Measurements from ENCODE around the gene PHLPP1.

PHLPP1 gene

DNA sequence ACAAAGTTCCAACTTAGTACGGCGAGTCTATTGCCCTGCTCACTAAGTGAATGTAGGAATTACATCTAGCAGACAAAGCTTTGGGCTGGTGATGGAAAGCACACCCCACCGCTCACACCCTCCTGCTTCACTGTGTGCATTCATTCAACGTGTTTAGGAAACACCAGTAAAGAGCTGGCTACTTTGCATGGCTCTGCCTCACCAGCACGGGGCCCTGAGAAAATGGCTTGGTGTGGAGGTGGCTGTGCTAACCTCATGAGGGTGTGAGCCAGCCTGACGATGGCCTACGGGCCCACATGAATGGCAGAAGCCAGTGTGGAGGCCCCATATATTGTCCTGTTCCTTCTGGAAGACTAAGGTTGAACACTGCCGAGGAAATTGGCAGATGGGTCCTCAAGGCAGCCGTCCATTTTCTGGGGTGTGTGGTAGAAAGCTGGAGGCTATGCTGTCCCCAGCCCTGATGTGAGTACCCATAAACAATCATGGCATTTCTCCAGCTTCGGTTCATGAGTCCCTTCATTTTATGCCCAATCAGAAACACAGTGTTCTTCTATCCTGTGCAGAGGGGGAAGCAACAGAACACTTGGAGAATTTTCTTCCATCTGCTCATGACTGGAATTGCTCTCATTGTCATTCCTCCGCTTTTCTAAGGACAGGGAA lies 269.4 kb downstream of the PHLPP1 start:
- no peak overlapping the region for H3K4me3 ChIP-seq (ENCODE audit: low read length)
- DNase-seq (ENCODE audit: low read depth, low spot score) = no peak

DNA sequence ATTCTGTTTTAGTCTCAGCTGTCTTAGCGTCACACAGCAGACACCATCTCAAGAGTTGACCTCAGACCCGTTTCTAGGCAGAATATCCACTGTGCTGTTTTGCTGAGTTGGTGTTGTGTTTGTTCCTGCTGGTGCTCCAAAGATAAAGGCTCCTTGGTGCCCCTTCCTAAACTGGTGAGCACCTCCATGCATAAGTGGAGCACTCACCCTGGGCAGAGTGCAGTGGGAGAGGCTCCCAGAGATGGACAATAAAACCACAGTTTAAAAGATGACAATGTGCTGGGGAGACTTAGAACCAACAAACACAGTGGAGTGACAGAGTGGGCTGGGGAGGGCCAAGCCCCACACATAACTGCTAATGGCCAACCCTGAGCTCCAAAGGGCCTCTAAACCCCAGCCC lies 271.1 kb downstream of the PHLPP1 start:
- no peak overlapping the region for H3K4me3 ChIP-seq (ENCODE audit: low read length)
- no peak for DNase-seq (ENCODE audit: low read depth, low spot score)

DNA sequence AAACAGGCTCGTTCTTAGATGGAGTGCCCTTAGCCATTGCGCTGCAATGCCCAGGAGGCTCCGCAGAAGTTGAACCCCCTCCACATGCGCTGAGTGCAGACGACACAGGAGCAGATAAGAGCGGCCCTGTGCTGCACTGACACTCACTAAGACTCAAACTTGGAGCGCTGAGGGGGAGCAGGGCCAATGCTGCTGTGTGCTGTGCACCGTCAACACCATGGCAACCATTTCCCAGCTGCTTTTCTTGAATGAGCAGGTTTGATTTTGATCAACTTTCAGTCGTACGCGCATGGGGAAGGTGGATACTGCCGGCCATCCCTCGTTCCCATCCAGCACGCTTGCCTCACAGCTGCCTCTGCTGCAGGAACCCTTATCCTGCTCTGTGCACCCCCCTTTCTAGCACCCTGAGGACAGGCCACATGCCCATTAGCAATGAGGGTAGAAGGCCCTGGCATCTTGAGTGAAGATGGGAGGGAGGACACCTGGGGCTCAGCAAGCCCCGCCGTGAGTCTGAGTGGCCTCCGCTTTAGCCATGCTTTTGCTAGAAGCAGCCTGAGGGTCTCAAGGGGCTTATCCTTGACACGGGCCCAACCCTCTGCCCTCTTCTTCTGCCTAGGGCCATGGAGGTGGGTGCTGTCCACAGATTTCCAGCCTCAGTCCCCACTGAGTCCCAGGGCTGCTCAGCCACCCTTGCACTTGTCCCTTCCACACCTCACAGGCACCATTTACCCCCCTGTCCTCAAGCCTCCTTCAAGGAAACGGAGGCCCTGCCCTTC lies 271.9 kb downstream of the PHLPP1 start:
- no peak for DNase-seq (ENCODE audit: low read depth, low spot score)
- H3K4me3 ChIP-seq (ENCODE audit: low read length) = no peak overlapping the region

DNA sequence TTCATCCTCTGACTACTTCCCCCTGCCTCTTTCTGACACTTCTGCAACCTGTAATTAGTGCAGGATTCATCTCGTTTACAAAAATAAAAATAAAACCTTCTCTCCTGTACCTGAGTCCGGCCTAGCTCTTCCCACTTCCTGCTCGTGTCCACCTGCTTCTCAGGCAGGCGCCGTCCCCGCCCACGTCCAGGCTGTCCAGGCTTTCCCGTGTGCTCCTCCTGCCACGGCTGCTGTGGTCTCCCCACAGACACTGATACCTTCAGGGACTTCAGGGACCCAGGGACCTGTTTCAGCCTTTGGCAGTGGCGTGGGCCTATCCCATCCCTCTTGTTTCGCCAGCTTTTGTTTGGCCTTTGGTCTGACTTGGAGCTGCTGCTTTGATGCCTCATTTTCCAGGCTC lies 272.5 kb downstream of the PHLPP1 start:
- no peak for DNase-seq (ENCODE audit: low read depth, low spot score)
- H3K4me3 ChIP-seq (ENCODE audit: low read length) = no peak overlapping the region

DNA sequence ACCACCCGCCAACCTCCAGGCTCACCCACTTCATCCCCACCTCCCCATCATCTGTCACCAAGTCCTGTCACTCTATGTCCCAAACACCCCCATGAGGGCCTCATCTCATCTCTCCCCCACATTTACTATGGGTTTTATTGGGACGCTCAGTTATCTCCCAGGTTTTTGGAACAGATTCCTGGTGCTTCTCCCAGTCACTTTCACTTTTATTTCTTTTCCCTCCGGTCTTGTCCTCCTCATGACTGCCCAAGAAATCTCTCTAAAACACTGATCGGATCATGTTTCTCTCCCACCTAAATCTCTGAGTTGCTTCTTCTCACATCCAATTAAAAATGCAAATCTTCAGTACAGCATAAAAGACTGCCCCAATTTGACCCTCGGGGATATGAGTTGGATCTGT lies 273.1 kb downstream of the PHLPP1 start:
- H3K4me3 ChIP-seq (ENCODE audit: low read length) = no peak overlapping the region
- DNase-seq (ENCODE audit: low read depth, low spot score) = no peak

DNA sequence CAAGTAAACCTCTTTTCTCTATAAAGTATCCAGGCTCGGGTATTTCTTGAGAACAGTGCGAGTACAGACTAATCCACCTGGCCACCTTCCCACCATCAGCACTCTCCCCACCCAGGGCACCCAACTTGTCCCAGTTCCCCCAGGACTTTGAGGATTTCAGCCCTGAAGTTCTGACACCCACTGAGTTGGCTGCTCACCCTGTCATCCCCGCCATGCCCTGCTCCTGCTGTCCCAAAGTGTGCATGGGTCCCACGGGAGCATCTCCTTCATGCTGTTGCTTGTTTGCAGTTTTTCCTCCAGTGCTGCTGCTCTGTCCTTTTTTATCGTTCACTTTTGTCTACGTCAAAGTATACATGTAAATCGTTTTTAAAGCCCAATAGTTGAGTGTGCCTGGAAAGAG lies 273.9 kb downstream of the PHLPP1 start:
- DNase-seq (ENCODE audit: low read depth, low spot score) = no peak

DNA sequence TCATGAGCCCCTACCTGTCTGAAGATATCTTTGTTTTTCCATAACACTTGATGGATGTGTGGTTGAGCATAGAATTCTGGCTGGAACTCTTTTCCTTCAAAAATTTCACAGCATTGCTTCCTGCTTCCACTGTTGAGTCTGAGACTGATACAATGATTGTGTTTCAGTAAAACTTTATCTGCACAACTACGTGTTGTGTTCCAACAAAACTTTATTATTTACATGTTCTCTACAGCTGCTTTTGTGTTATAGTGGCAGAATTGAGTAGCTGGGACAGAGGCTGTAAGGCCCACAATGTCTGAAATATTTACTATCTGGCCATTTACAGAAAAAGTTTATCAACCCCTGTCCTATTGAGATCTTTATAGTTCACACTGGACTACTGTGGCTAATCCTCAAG lies 275.3 kb downstream of the PHLPP1 start:
- DNase-seq (ENCODE audit: low read depth, low spot score) = no peak
- H3K4me3 ChIP-seq (ENCODE audit: low read length) = no peak overlapping the region

More for the DNA sequence above, 273.9 kb downstream of the PHLPP1 start:
- no peak overlapping the region for H3K4me3 ChIP-seq (ENCODE audit: low read length)

DNA sequence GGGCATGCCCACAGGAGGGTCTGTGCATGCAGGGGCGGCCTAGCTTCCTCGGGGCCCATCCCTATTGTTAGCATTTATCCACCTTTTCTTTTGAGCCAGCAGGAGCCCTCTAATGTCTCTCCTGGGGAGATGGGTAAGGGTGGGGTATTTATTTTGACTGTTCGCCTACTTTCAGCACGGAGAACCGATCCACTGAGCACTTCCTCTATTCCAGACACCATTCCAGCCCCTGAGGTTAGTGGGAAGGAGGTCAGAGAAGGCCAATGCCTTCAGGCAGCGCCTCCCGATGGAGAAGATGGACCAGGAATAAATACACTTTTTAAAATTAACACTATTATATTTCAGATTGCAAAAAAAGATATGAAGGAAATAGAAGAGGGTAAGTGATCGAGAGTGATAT lies 276.0 kb downstream of the PHLPP1 start:
- no peak for DNase-seq (ENCODE audit: low read depth, low spot score)
- H3K4me3 ChIP-seq (ENCODE audit: low read length) = no peak overlapping the region

DNA sequence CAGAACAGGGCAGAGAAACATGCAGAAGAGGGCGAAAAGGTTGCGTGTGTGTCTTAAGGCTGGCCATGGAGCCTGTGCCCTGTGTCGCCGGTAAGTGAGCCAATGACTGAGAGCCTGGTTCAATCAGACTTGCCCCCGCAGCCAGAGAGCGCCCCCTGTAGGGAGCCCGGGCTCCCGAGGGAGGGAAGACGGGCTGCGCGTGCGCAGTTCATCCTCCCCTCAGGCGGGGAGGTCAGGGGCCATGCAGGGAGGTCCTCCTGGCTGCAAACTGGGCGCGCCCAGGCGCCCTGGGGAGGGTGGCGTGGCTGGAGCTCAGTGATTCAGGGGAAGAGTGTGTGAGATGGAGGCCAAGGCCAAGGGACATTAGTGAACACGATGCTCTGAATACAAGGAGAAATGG lies 276.6 kb downstream of the PHLPP1 start:
- DNase-seq (ENCODE audit: low read depth, low spot score) = no peak

DNA sequence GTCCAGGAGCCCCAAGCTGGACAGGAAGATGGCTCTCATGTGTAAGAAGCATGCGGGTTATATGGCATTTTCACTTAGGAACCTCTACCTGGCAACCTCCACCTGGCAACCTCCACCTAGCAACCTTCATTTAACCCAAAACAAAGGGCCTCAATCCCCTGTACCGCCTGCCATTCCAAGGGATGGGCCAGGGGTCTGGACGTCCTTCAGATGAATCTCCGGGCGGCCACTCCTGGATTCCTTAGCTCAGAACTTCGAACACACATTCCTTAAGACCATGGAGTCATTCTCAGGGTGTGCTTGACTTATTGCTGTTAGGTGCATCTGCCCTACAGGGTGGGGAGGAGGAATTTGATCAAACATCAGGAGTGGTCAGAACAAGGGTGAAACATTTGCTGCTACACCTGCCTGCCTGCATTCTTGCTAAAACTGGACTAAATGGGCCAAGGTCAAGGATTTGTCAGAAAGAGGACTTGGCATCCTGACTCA lies 277.6 kb downstream of the PHLPP1 start:
- no peak for DNase-seq (ENCODE audit: low read depth, low spot score)

More for the DNA sequence above, 276.6 kb downstream of the PHLPP1 start:
- H3K4me3 ChIP-seq (ENCODE audit: low read length) = no peak overlapping the region

DNA sequence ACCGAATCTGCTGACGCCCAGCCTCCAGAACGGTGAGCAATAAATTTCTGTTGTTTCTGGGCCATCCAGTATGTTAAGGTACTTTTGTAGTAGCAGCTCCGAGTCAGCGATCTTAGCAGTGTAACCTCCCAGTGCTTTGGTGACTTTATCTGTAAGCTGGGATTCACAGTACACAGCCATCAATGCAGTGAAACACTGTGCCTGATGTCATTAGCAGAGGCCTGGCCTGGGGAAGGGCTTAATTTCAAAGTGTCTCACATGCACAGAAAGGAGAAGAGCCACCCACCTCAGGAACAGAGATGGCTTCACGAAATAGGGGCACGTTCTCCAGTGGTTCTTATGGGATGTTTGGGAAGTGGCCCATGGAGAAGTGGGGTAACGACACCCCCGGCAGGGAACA lies 281.2 kb downstream of the PHLPP1 start:
- no peak for DNase-seq (ENCODE audit: low read depth, low spot score)

More for the DNA sequence above, 277.6 kb downstream of the PHLPP1 start:
- no peak overlapping the region for H3K4me3 ChIP-seq (ENCODE audit: low read length)

DNA sequence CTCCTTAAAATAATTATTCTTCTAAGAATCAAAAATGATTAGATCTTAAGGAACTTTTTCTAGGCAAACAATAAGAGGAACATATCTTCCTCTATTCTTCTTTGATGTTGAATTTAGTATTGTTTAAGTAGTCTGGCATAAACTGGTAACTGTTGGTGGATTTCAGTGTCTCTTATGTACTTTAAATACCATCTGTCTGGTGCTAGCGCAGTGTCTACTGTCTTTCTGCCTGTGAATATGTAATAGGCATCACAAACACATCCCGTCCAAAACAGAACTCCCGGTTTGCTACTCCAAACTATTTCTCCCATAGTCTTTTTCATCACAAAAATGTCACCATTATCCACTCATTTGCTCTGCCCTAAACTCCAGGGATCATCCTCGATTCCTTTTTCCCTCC lies 281.7 kb downstream of the PHLPP1 start:
- no peak overlapping the region for H3K4me3 ChIP-seq (ENCODE audit: low read length)
- DNase-seq (ENCODE audit: low read depth, low spot score) = no peak

More for the DNA sequence above, 281.2 kb downstream of the PHLPP1 start:
- no peak overlapping the region for H3K4me3 ChIP-seq (ENCODE audit: low read length)

DNA sequence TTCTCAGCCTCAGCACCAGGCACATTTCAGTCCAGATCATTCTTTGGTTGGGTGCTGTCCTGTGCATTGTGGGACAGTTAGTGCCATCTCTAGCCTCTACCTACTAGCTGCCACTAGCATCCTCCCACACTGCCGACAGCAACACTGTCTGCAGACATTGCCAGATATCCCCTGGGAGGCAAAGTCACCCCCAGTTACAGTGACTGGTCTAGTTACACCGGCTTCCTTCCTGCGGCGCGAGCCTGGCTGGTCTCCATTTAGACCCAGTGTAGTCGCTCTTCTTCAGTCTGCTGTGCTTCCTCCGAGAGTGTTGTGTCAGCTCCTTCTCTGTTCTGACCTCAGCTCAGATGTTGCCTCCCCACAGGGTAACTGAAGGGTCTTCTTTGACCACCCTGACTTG lies 283.1 kb downstream of the PHLPP1 start:
- no peak overlapping the region for H3K4me3 ChIP-seq (ENCODE audit: low read length)
- no peak for DNase-seq (ENCODE audit: low read depth, low spot score)

DNA sequence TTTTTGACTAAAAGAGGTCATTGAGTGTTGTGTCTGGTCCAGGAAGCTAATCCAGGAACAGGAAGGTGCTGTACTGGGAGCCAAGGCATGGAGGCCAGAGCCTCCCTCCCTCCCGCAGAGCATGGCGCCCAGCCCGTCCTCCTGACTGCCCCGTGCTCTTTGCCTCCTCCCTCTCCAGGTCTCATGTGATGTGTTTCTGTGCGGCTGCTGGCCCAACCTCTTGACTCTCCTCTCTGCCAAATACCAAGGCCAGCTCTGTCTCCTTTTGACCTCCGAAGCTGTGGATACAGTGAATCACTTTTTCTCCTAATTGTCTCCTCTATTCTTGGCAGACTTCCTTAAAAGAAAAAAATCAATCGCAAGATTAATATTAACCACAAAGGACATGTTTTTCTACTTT lies 284.1 kb downstream of the PHLPP1 start:
- DNase-seq (ENCODE audit: low read depth, low spot score) = no peak
- no peak overlapping the region for H3K4me3 ChIP-seq (ENCODE audit: low read length)

DNA sequence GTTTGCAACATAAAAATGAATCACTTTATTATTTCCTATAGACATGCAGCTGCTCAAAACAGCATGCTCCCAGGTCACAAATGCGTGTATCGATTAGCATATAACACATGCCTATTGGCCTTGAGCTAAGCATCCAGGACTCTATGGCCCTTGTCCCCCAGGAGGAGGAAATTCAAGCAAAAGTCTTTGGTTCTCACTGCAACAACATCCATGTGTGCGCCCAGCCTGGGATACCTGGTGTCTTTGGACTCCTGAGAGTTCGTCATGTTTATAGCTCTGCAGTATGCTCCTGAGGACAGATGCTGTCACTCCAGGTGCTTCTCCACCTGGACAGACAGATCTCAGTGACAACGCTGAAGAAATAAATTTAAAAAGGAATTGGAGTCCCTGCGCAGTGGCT lies 284.6 kb downstream of the PHLPP1 start:
- no peak for DNase-seq (ENCODE audit: low read depth, low spot score)
- no peak overlapping the region for H3K4me3 ChIP-seq (ENCODE audit: low read length)

DNA sequence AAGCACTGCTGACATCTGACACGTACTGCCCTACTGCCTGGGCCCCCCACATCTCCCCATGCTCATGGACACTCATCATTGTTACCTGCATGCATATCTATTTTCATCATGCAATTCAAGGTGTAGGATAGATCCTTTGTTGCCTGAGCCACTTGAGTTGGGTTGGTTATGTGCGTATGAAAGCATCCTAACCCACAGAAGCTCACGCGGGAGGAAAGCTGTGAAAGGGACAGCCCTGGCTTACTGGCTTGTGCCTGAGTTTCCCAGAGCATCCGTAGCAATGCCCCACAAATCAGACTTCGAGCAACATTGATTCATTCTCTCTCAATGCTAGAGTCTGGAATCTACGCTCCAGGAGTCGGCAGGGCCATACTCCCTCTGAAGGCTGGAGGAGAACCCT lies 285.5 kb downstream of the PHLPP1 start:
- no peak overlapping the region for H3K4me3 ChIP-seq (ENCODE audit: low read length)
- DNase-seq (ENCODE audit: low read depth, low spot score) = no peak

DNA sequence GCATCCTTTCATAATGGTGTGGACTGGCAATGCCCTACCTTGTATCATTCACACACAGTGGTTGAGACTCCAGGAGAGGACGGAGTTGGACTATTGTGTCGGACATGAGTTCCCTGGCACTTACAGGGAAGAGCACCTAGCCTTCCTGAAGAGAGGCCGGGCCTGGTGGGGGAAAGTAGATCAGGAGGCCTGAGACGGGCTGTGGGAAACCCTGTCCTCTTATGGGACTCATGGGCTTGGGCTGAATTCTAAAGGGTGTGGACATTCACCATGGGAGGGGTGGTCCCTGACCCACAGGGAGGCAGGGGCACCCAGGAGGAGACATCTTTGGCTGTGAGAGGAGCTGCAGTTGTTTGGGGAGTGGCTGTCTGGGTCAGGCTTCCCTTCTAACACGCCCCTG lies 286.5 kb downstream of the PHLPP1 start:
- no peak overlapping the region for H3K4me3 ChIP-seq (ENCODE audit: low read length)
- DNase-seq (ENCODE audit: low read depth, low spot score) = no peak

DNA sequence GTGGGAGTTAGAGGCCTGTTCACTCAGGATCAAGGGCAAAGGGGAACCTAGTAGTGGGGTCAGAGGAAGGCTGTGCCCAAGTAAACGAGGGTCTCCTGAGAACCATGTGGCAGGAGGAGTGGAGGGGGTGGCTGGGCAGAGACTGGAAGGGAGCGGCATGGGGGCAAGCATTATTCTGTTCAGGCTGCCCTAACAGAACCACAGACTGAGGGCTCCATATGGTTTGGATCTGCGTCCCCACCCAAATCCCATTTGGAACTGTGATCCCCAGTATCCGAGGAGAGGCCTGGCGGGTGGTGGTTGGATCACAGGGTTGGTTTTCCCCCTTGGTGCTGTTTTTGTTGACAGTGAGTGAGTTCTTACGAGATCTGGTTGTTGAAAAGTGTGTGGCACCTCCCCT lies 287.0 kb downstream of the PHLPP1 start:
- DNase-seq (ENCODE audit: low read depth, low spot score) = no peak
- no peak overlapping the region for H3K4me3 ChIP-seq (ENCODE audit: low read length)

DNA sequence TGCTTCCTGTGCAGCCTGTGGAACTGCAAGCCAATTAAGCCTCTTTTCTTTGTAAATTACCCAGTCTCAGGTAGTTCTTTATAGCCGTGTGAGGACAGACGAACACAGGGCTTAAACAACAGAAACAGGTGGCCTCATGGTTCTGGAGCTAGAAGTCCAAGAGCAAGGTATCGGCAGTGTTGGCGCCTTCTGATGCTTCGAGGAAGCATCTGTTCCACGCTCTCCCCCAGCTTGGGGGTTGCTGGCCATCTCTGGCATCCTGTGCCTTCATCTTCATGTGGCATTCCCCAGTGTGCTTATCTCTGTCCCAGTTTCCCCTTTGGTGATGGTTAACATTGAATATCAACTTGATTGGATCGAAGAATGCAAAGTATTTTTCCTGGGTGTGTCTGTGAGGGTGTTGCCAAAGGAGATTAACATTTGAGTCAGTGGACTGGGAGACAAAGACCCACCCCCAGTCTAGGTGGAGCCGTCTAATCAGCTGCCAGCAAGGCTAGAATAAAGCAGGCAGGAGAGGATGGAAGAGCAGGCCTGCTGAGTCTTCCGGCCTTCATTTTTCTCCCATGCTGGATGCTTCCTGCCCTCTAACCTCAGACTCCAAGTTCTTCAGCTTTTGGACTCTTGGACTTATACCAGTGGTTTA lies 287.6 kb downstream of the PHLPP1 start:
- H3K4me3 ChIP-seq (ENCODE audit: low read length) = no peak overlapping the region
- DNase-seq (ENCODE audit: low read depth, low spot score) = no peak

DNA sequence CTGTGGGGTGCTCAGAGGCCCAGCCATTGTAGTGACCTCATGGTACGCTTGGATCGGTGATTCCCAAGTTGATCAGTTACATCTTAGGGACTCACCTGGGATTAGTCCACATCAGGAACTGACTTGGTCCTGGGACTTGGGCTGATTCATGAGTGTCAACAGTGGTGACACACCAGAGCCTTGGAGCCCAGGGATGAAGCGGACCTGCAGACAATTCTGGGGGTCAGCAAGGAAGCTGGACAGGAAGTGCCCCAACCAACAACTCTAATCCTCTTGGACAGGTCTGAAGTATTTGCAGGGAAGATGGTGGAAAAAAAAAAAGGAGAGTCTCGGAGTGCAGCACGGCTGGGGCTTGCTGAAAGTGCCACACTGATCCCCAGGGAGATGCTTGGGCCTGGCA lies 288.6 kb downstream of the PHLPP1 start:
- DNase-seq (ENCODE audit: low read depth, low spot score) = no peak
- H3K4me3 ChIP-seq (ENCODE audit: low read length) = no peak overlapping the region

Data from Jurkat, Clone E6-1 (cell line).